H1 (cell line): Measurements from ENCODE around the gene CSNK1G3. TPM values are rescaled to one million over a fixed set of nuclear protein-coding genes. Genes with fewer than 3 reads are reported as not detected.

Experiments used
- CTCF ChIA-PET: fragments of 300-600 bp; sonication (Branson Sonifier 250); formaldehyde crosslinking; loops from one replicate; lab custom pipeline; 2021; ENCODE audit not compliant: partially characterized antibody; lab: Charles Lee
- POLR2A ChIA-PET: fragments of 300-600 bp; sonication (Branson Sonifier 250); formaldehyde crosslinking; loops from one replicate; lab custom pipeline; 2021; ENCODE audit warnings: inconsistent platforms; ENCODE audit not compliant: partially characterized antibody; lab: Charles Lee
- DNase-seq, 2 experiments: peaks; one replicate each; pipeline versions ENCODE4 v3.0.0 to v3.0.0-alpha.2; 2010 to 2022; ENCODE audit warnings: low spot score in 2 of 2, low read depth in 1 of 2, mixed read lengths in 1 of 2
- FAIRE-seq: peaks from 2 replicates; lab custom pipeline; 2011; peaks lifted over from hg19 to GRCh38; lab: Jason Lieb, UNC
- H2AFZ ChIP-seq: 2 replicates; pipeline ENCODE4 v1.8.1; 2012; ENCODE audit warnings: low read length, inconsistent platforms
- H2AK5ac ChIP-seq: 2 replicates; pipeline ENCODE4 v1.6.1; 2013; ENCODE audit warnings: low read depth, low read length
- H2BK120ac ChIP-seq: replicated peaks from 2 replicates; pipeline ENCODE3; 2013; ENCODE audit warnings: low read depth, low read length, inconsistent platforms
- H2BK12ac ChIP-seq: 2 replicates; pipeline ENCODE4 v1.6.1; 2013; ENCODE audit warnings: low read depth, low read length
- H2BK15ac ChIP-seq: 2 replicates; pipeline ENCODE4 v1.6.1; 2013; ENCODE audit warnings: low read length
- H2BK20ac ChIP-seq: 2 replicates; pipeline ENCODE4 v1.6.1; 2013; ENCODE audit warnings: low read length
- H2BK5ac ChIP-seq: 2 replicates; pipeline ENCODE4 v1.6.1; 2013; ENCODE audit warnings: low read depth, low read length
- H3K14ac ChIP-seq: 2 replicates; pipeline ENCODE4 v1.6.1; 2013; ENCODE audit warnings: inconsistent platforms; ENCODE audit not compliant: insufficient read length
- H3K18ac ChIP-seq: 2 replicates; pipeline ENCODE4 v1.6.1; 2013; ENCODE audit warnings: low read length; ENCODE audit errors: extremely low read depth
- H3K23ac ChIP-seq: 2 replicates; pipeline ENCODE4 v1.6.1; 2013; ENCODE audit warnings: inconsistent platforms; ENCODE audit not compliant: insufficient read length
- H3K23me2 ChIP-seq: 2 replicates; pipeline ENCODE4 v1.6.1; 2013; ENCODE audit warnings: low read depth, low read length
- H3K27ac ChIP-seq: 2 replicates; pipeline ENCODE4 v1.6.1; 2011; ENCODE audit warnings: low read depth, low read length, inconsistent platforms
- H3K27me3 ChIP-seq, 4 experiments: replicated peaks in 1 of 4; 1 replicate in 1 of 4; 2 replicates in 3 of 4; pipeline versions ENCODE4 v1.6.1 to v1.8.1; 2011 to 2013; ENCODE audit warnings: low read length in 3 of 4, mild to moderate bottlenecking in 3 of 4, inconsistent platforms in 2 of 4, mixed read lengths in 2 of 4, moderate library complexity in 1 of 4; ENCODE audit not compliant: control insufficient read depth in 3 of 4, insufficient read depth in 3 of 4; ENCODE audit errors: extremely low read depth in 1 of 4
- H3K36me3 ChIP-seq, 4 experiments: 2 replicates each; pipeline versions ENCODE4 v1.6.1 to v1.8.1; 2011 to 2013; ENCODE audit warnings: mild to moderate bottlenecking in 4 of 4, low read length in 3 of 4, moderate library complexity in 2 of 4, control low read depth in 1 of 4, inconsistent platforms in 1 of 4; ENCODE audit not compliant: insufficient read depth in 4 of 4, control insufficient read depth in 2 of 4
- H3K4ac ChIP-seq: replicated peaks from 2 replicates; pipeline ENCODE3; 2013; ENCODE audit warnings: low read length, low read depth, mixed read lengths, inconsistent platforms; ENCODE audit not compliant: insufficient read length
- H3K4me1 ChIP-seq, 4 experiments: replicated peaks in 1 of 4; 1 replicate in 1 of 4; 2 replicates in 3 of 4; pipeline versions ENCODE4 v1.6.1 to v1.8.1; 2011 to 2013; ENCODE audit warnings: low read length in 3 of 4, inconsistent platforms in 2 of 4, mixed read lengths in 1 of 4; ENCODE audit not compliant: insufficient read depth in 4 of 4, control insufficient read depth in 3 of 4
- H3K4me2 ChIP-seq, 2 experiments: 2 replicates each; pipeline versions ENCODE4 v1.6.1 to v1.8.1; 2011 to 2013; ENCODE audit warnings: low read depth in 2 of 2, low read length in 2 of 2, control low read depth in 1 of 2, inconsistent platforms in 1 of 2, mild to moderate bottlenecking in 1 of 2; ENCODE audit not compliant: insufficient read depth in 1 of 2
- H3K4me3 ChIP-seq, 4 experiments: fragments of 200-600, 300-600 bp in 1 of 4; sonication (generic), shearing (Covaris generic), sonication (Bioruptor Twin) in 1 of 4; 2 replicates each; pipeline versions ENCODE4 v1.5.1 to v1.8.1; 2011 to 2016; ENCODE audit warnings: low read length in 4 of 4, low read depth in 3 of 4, control low read depth in 2 of 4, inconsistent platforms in 2 of 4, mild to moderate bottlenecking in 2 of 4, mixed read lengths in 1 of 4, moderate library complexity in 1 of 4; ENCODE audit not compliant: insufficient read depth in 2 of 4; ENCODE audit errors: extremely low read depth in 1 of 4
- H3K56ac ChIP-seq: replicated peaks from 2 replicates; pipeline ENCODE3; 2013; ENCODE audit warnings: low read depth, mild to moderate bottlenecking, mixed read lengths, low read length, inconsistent platforms; ENCODE audit not compliant: insufficient read length
- H3K79me1 ChIP-seq: 2 replicates; pipeline ENCODE4 v1.6.1; 2013; ENCODE audit warnings: low read depth, low read length, control low read depth
- H3K79me2 ChIP-seq, 2 experiments: 2 replicates each; pipeline versions ENCODE4 v1.6.1 to v1.8.1; 2012 to 2013; ENCODE audit warnings: low read length in 2 of 2, mild to moderate bottlenecking in 2 of 2, inconsistent platforms in 1 of 2; ENCODE audit not compliant: insufficient read depth in 2 of 2, control insufficient read depth in 1 of 2
- H3K9ac ChIP-seq, 4 experiments: replicated peaks in 1 of 4; 1 replicate in 1 of 4; 2 replicates in 3 of 4; pipeline versions ENCODE4 v1.6.1 to v1.8.1; 2011 to 2013; ENCODE audit warnings: low read depth in 3 of 4, low read length in 3 of 4, control low read depth in 2 of 4, mild to moderate bottlenecking in 2 of 4, moderate library complexity in 2 of 4, inconsistent platforms in 1 of 4; ENCODE audit errors: extremely low read depth in 1 of 4
- H3K9me3 ChIP-seq, 2 experiments: 2 replicates each; pipeline versions ENCODE4 v1.6.1 to v1.8.1; 2012 to 2013; ENCODE audit warnings: mild to moderate bottlenecking in 2 of 2, moderate library complexity in 2 of 2, control low read depth in 1 of 2, inconsistent platforms in 1 of 2, low read depth in 1 of 2, low read length in 1 of 2, mixed read lengths in 1 of 2; ENCODE audit not compliant: insufficient read depth in 2 of 2
- H4K20me1 ChIP-seq, 2 experiments: replicated peaks in 1 of 2; 2 replicates each; pipeline versions ENCODE3 to v1.8.1; 2011 to 2013; ENCODE audit warnings: inconsistent platforms in 2 of 2, low read length in 2 of 2, mild to moderate bottlenecking in 1 of 2; ENCODE audit not compliant: insufficient read depth in 2 of 2, control insufficient read depth in 1 of 2
- H4K5ac ChIP-seq: 2 replicates; pipeline ENCODE4 v1.6.1; 2013; ENCODE audit warnings: low read length, low read depth, mixed read lengths, inconsistent platforms; ENCODE audit not compliant: insufficient read length
- H4K8ac ChIP-seq: 2 replicates; pipeline ENCODE4 v1.8.0; 2013; ENCODE audit warnings: mild to moderate bottlenecking, moderate library complexity, low read length, inconsistent platforms; ENCODE audit not compliant: insufficient read depth; ENCODE audit errors: extremely low read depth
- H4K91ac ChIP-seq: replicated peaks from 2 replicates; pipeline ENCODE3; 2013; ENCODE audit warnings: low read length, mixed read lengths, inconsistent platforms; ENCODE audit not compliant: insufficient read length
- PHF8 ChIP-seq: fragments of 200-600 bp; sonication (generic); conservative IDR thresholded peaks from 2 replicates; pipeline ENCODE4 v1.7.1; 2012; ENCODE audit warnings: low read depth, mild to moderate bottlenecking, inconsistent platforms, low read length, moderate library complexity
- SAP30 ChIP-seq: fragments of 300-600 bp; sonication (generic); IDR thresholded peaks from 2 replicates; pipeline ENCODE4 v1.7.1; 2012; ENCODE audit warnings: low read length, moderate library complexity, mild to moderate bottlenecking, inconsistent platforms; ENCODE audit not compliant: insufficient read depth, insufficient replicate concordance
- SP4 ChIP-seq: IDR thresholded peaks from 2 replicates; pipeline ENCODE4 v1.6.1; 2012; ENCODE audit warnings: low read length, inconsistent platforms
- WGBS, 2 experiments: shearing (Covaris generic) in 1 of 2; methylation state at CpG; one replicate each; pipeline versions ENCODE4 v1.1.6 to v1.1.7; 2013 to 2015; ENCODE audit warnings: low lambda C conversion rate in 2 of 2, mixed read lengths in 2 of 2, inconsistent platforms in 1 of 2, low coverage in 1 of 2, missing lambda C conversion rate in 1 of 2; ENCODE audit not compliant: insufficient replicate concordance in 2 of 2, insufficient coverage in 1 of 2, insufficient read length in 1 of 2; ENCODE audit errors: extremely low coverage in 1 of 2, missing lambda C conversion rate in 1 of 2; 5-methylcytosine and 5-hydroxymethylcytosine counted together
- polyA plus RNA-seq, 7 experiments: library from polyadenylated mRNA; depleted of rRNA in 3 of 7; stranded (reverse) in 5 of 7; unstranded in 2 of 7; fragments of >200 nt in 5 of 7; fragments of 200-250 nt in 2 of 7; gene quantifications; 1 replicate in 5 of 7; 2 replicates in 1 of 7; 4 replicates in 1 of 7; pipeline versions ENCODE4 v1.2.1 to v1.2.3, GENCODE V29; 2011 to 2013; ENCODE audit warnings: missing spikeins in 2 of 7, mixed read lengths in 2 of 7
- total RNA-seq: library from RNA; stranded (reverse); fragmentation: NEBNext Ultra II Directional; extraction: Animal tissue kit (Norgen Biotek cat#: 25700); gene quantifications from 2 replicates; pipeline ENCODE4 v1.2.1, GENCODE V29; 2021

CSNK1G3 gene
- total and polyA plus RNA-seq, 2 of the 8 experiments (the other 6 are each of a cell fraction or from before 2014, with no cell fraction given), result 10.6 to 58.9 TPM

GRCh38 chr5:123664961-123665360 is 153.0 kb downstream of the CSNK1G3 start:
- H2BK120ac ChIP-seq, result no peak overlapping the region
- H3K9me3 ChIP-seq, result peaks cover 0 to 8% of the 10 kb centered on the region in 2 experiments; a peak in 2 of 4 replicates
- no peak overlapping the region for H4K5ac ChIP-seq
- TF ChIP-seq SAP30, result no peak
- TF ChIP-seq PHF8, result no peak
- TF ChIP-seq SP4, result no peak
- no peak overlapping the region for H3K9ac ChIP-seq
- H2AK5ac ChIP-seq, result no peak overlapping the region
- no peak overlapping the region for H2BK5ac ChIP-seq
- no peak overlapping the region for H2BK15ac ChIP-seq
- no peaks in the 10 kb centered on the region for H3K27me3 ChIP-seq
- H2BK12ac ChIP-seq, result no peak overlapping the region
- H3K79me1 ChIP-seq, result no peaks in the 10 kb centered on the region
- H2BK20ac ChIP-seq, result no peak overlapping the region
- H4K8ac ChIP-seq, result no peak overlapping the region
- H3K23me2 ChIP-seq, result no peaks in the 10 kb centered on the region
- H3K18ac ChIP-seq, result no peak overlapping the region
- no peak overlapping the region for H3K23ac ChIP-seq
- H3K4me1 ChIP-seq, result no peaks in the 10 kb centered on the region
- no peak overlapping the region for H3K4me2 ChIP-seq
- no peaks in the 10 kb centered on the region for H4K20me1 ChIP-seq
- CTCF ChIA-PET, result no interaction called here
- H3K4ac ChIP-seq, result no peak overlapping the region
- H3K14ac ChIP-seq, result no peak overlapping the region
- POLR2A ChIA-PET, result no interaction called here
- no peak overlapping the region for H2AFZ ChIP-seq
- no peak overlapping the region for H4K91ac ChIP-seq
- FAIRE-seq (no peak), DNase-seq (no peak)
- H3K4me3 ChIP-seq, result no peak overlapping the region
- no peak overlapping the region for H3K56ac ChIP-seq
- no peak overlapping the region for H3K27ac ChIP-seq
- 100% methylated on average over 1 of the region's 1 CpG for WGBS, 2 experiments
- H3K79me2 ChIP-seq, result no peaks in the 10 kb centered on the region
- no peaks in the 10 kb centered on the region for H3K36me3 ChIP-seq
